DND-41 (cell line): ENCODE measurements around the gene PSMC1.

ENCODE experiments used
- ATAC-seq: fragments of 200-7000 bp; cut with Tn5 transposase; 3 replicates; pipeline ENCODE4 v1.9.1; 2021; ENCODE audit warnings: low read depth; ENCODE audit not compliant: insufficient read depth
- DNase-seq: peaks from one replicate; pipeline ENCODE4 v3.0.0-alpha.2; 2020
- H2AFZ ChIP-seq: 2 replicates; pipeline ENCODE4 v1.6.0; 2012; ENCODE audit warnings: low read depth, low read length
- H3K27ac ChIP-seq: 2 replicates; pipeline ENCODE4 v1.5.1; 2012; ENCODE audit warnings: low read length, inconsistent platforms
- H3K27me3 ChIP-seq: fragments of 200-600 bp; sonication (generic); 2 replicates; pipeline ENCODE4 v1.6.0; 2012; ENCODE audit warnings: low read length, mild to moderate bottlenecking, inconsistent platforms; ENCODE audit not compliant: insufficient read depth, poor library complexity
- H3K36me3 ChIP-seq: 2 replicates; pipeline ENCODE4 v1.5.1; 2012; ENCODE audit warnings: low read length, inconsistent platforms; ENCODE audit not compliant: insufficient read depth
- H3K4me1 ChIP-seq: 2 replicates; pipeline ENCODE4 v1.5.1; 2012; ENCODE audit warnings: mild to moderate bottlenecking, low read length; ENCODE audit not compliant: insufficient read depth
- H3K4me2 ChIP-seq: 2 replicates; pipeline ENCODE4 v1.6.0; 2012; ENCODE audit warnings: mild to moderate bottlenecking, moderate library complexity, low read length, inconsistent platforms; ENCODE audit not compliant: insufficient read depth
- H3K4me3 ChIP-seq, 2 experiments: fragments of 200-600 bp in 1 of 2; shearing (Covaris generic) in 1 of 2; 2 replicates each; pipeline ENCODE4 v1.5.1; 2012 to 2016; ENCODE audit warnings: inconsistent platforms in 2 of 2, low read length in 2 of 2, mild to moderate bottlenecking in 2 of 2, low read depth in 1 of 2, moderate library complexity in 1 of 2
- H3K79me2 ChIP-seq: 2 replicates; pipeline ENCODE4 v1.6.0; 2012; ENCODE audit warnings: low read length, inconsistent platforms; ENCODE audit not compliant: insufficient read depth
- H3K9ac ChIP-seq: 2 replicates; pipeline ENCODE4 v1.6.0; 2012; ENCODE audit warnings: low read depth, mild to moderate bottlenecking, inconsistent platforms, low read length, moderate library complexity
- H3K9me3 ChIP-seq: 2 replicates; pipeline ENCODE4 v1.5.1; 2012; ENCODE audit warnings: low read length, moderate library complexity, mild to moderate bottlenecking, inconsistent platforms; ENCODE audit not compliant: insufficient read depth, severe bottlenecking
- H4K20me1 ChIP-seq: 2 replicates; pipeline ENCODE4 v1.6.0; 2012; ENCODE audit warnings: low read length; ENCODE audit not compliant: insufficient read depth
- EZH2 ChIP-seq: IDR thresholded peaks from 3 replicates; pipeline ENCODE4 v1.6.1; 2012; ENCODE audit warnings: borderline replicate concordance, low read depth, mild to moderate bottlenecking, moderate library complexity, low read length, inconsistent platforms; ENCODE audit not compliant: severe bottlenecking
- TF ChIP-seq, protein P1 (sequence below): IDR thresholded peaks from 2 replicates; pipeline ENCODE4 v1.5.1; 2012; ENCODE audit warnings: borderline replicate concordance, low read length, moderate library complexity, mild to moderate bottlenecking; ENCODE audit not compliant: poor library complexity, severe bottlenecking; ENCODE audit errors: extremely low read depth

PSMC1 gene

DNA sequence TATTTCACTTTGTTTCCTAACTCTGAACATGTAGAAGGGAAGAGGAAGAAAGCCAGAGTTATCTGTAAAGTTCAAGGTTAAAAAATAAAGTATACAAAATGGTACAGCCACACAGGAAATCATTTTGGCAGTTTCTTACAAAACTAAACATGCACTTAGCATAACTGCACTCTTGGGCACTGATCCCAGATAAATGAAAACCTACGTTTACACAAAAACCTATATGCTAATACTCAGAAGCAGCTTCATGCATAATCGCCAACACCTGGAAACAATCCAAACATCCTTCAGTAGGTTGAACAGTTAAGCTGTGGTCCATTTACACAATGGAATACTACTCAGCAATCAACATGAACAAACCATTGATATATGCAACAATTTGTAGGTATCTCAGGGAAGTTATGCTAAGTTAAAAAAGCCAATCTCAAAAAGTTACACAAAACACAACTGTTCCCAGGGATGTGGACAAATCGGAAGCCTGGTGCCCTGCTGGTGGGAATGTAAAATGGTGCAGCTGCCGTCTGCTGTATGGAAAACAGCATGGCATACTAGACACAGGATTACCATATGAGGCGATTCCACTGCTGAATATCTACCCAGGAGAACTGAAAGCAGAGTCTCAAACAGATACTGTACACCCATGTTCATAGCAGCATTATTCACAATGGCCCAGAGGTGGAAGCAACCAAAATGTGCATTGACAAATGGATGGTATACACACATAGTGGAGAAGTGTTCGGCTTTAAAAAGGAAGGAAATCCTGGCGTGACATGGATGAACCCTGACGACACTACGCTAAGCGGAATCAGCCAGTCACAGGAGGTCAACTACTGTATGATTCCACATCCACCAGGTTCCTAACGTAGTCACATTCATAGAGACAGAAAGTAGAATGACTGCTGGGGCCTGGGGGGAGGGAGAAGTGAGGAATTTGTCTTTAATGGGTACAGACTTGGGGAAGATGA is 37.7 kb downstream of the PSMC1 start:
- no peak overlapping the region for H3K4me3 ChIP-seq
- no peaks in the 10 kb centered on the region for H3K79me2 ChIP-seq
- no peak overlapping the region for H3K4me2 ChIP-seq
- ATAC-seq (no peak), DNase-seq (no peak)
- TF ChIP-seq, protein P1, sequence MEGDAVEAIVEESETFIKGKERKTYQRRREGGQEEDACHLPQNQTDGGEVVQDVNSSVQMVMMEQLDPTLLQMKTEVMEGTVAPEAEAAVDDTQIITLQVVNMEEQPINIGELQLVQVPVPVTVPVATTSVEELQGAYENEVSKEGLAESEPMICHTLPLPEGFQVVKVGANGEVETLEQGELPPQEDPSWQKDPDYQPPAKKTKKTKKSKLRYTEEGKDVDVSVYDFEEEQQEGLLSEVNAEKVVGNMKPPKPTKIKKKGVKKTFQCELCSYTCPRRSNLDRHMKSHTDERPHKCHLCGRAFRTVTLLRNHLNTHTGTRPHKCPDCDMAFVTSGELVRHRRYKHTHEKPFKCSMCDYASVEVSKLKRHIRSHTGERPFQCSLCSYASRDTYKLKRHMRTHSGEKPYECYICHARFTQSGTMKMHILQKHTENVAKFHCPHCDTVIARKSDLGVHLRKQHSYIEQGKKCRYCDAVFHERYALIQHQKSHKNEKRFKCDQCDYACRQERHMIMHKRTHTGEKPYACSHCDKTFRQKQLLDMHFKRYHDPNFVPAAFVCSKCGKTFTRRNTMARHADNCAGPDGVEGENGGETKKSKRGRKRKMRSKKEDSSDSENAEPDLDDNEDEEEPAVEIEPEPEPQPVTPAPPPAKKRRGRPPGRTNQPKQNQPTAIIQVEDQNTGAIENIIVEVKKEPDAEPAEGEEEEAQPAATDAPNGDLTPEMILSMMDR: no peak
- TF ChIP-seq EZH2: no peak
- peaks cover 79% of the 10 kb centered on the region for H3K36me3 ChIP-seq
- no peaks in the 10 kb centered on the region for H3K27me3 ChIP-seq
- H3K9me3 ChIP-seq: no peaks in the 10 kb centered on the region
- no peaks in the 10 kb centered on the region for H4K20me1 ChIP-seq
- H3K9ac ChIP-seq: no peak overlapping the region
- H2AFZ ChIP-seq: no peak overlapping the region
- no peaks in the 10 kb centered on the region for H3K4me1 ChIP-seq
- H3K27ac ChIP-seq: no peak overlapping the region

DNA sequence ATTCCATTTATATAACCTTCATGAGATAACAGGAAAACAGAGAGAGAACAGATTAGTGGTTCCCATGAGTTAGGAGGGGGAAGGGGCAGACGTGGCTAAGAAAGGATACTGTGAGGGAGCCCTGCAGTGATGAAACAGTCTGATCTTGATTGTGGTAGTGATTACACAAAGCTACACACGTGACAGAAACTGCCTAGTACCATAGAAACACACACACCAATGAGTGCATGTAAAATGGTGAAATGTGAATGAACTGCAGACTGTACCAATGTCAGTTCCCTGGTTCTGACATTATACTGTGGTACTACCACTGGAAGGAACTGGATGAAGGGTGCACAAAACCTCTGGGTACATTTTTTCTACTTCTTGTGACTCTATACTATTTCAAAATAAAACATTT is 38.5 kb downstream of the PSMC1 start:
- no peaks in the 10 kb centered on the region for H3K27me3 ChIP-seq
- DNase-seq: no peak
- no peak overlapping the region for H3K4me2 ChIP-seq
- H3K4me3 ChIP-seq: no peak overlapping the region
- no peak for TF ChIP-seq EZH2
- TF ChIP-seq, protein P1: no peak
- H3K4me1 ChIP-seq: no peaks in the 10 kb centered on the region
- H3K9ac ChIP-seq: no peak overlapping the region
- ATAC-seq: no peak
- H3K79me2 ChIP-seq: no peaks in the 10 kb centered on the region
- no peak overlapping the region for H3K27ac ChIP-seq
- no peak overlapping the region for H2AFZ ChIP-seq
- H3K9me3 ChIP-seq: no peaks in the 10 kb centered on the region
- no peaks in the 10 kb centered on the region for H4K20me1 ChIP-seq
- peaks cover 75% of the 10 kb centered on the region for H3K36me3 ChIP-seq

DNA sequence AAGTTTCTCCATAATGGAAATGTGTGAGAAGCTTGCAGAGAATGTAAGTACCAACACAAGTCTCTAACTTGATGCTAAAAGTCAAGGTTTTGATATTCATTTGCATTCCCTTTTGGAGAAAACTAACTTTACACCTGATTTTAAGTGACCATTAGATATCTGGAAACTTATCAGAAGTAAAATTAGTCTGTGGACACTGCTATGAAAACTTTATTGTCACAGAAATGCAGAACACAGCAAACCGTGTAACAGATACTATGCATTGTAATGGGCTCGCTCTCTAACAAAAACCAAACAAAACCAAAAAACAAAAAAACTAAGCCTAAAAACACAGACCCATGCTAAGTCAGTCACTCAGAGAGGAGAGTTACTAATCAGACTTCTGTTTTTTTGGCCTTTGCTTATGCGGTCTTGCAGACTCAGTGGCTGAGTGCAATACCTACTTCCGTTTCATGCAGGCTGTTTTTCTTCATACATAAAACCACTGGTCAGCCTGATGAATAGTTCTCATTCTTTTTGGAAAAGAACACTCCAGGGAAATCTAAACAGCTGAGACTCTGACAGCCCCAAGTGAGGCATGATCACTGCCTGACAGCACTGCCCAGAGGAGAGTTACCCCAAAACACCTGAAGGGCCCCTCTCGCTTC is 39.6 kb downstream of the PSMC1 start:
- Histone ChIP-seq H3K27ac (no peak overlapping the region), H3K27me3 (no peaks in the 10 kb centered on the region), H3K79me2 (no peaks in the 10 kb centered on the region), H2AFZ (no peak overlapping the region), H3K36me3 (peaks cover 76% of the 10 kb centered on the region), H3K9ac (no peak overlapping the region), H3K9me3 (no peaks in the 10 kb centered on the region), H3K4me1 (no peaks in the 10 kb centered on the region), H4K20me1 (no peaks in the 10 kb centered on the region), H3K4me2 (no peak overlapping the region), H3K4me3 (no peak overlapping the region)
- DNase-seq (no peak), ATAC-seq (no peak)
- TF ChIP-seq, protein P1: no peak
- TF ChIP-seq EZH2: no peak
